ENCODE results near the gene CHRNA9. TPM values are rescaled to one million over a fixed set of nuclear protein-coding genes. Genes with fewer than 3 reads are reported as not detected.

Gene CHRNA9
- polyA plus RNA-seq, 2 of the 4 experiments (the other 2 are of a cell fraction), result 1.3 to 1.6 TPM

DNA sequence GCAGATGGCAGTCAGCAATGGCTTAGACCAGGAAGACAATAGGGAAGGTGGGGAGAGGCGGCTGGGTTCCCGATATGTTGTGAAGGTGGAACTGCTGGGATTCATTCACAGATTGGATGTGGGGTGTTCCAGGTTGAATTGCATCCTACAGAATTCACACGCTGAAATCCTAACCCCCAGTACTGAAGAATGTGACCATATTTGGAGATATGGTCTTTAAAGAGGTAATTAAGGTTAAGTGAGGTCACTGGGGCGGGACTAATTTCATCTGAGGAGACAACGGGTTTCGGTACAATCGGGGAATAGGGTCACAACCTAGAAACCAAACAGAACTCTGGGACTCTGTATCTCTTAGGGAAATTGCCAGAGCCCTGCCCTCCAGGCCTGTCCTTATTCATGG is 5.3 kb upstream of the CHRNA9 start:
- ATAC-seq (no peak), DNase-seq (ENCODE audit: low read depth in 1 of 2, low spot score in 1 of 2) (no peak), FAIRE-seq (no peak)
- POLR2A ChIA-PET, result no interaction called here
- Histone ChIP-seq H3K4me3 (no peak overlapping the region), H3K4me2 (no peak overlapping the region), H3K4me1 (peaks cover 54% of the 10 kb centered on the region), H3K27ac (peak overlapping the region in 1 of 2 experiments; percentile 71; a peak in 3 of 6 replicates), H3K9me3 (no peaks in the 10 kb centered on the region)
- CTCF ChIA-PET, result interaction anchor here (4.8 to 5.0 kb wide), 2 partner anchors 8 to 13 kb away, joined by 38 to 45 read pairs; partner anchors contain the start of gene CHRNA9
- no peak for TF ChIP-seq RARB (CRISPR knock-in tag; IDR thresholded peaks at IDR 0.05)
- TF ChIP-seq EHMT2 (IDR thresholded peaks at IDR 0.05; ENCODE audit: low read depth), result no peak
- no peak for TF ChIP-seq ELK1 (IDR thresholded peaks at IDR 0.05; ENCODE audit: low read depth, low read length)
- no peak for TF ChIP-seq BCL3 (IDR thresholded peaks at IDR 0.05)
- TF ChIP-seq GATA3 (IDR thresholded peaks at IDR 0.05; ENCODE audit: borderline replicate concordance), result no peak
- no peak for TF ChIP-seq NR3C1 (IDR thresholded peaks at IDR 0.05)
- no peak for TF ChIP-seq CHD4 (IDR thresholded peaks at IDR 0.05; ENCODE audit: borderline replicate concordance)
- TF ChIP-seq POLR2A (IDR thresholded peaks at IDR 0.05; ENCODE audit: low read length), result no peak
- TF ChIP-seq ZSCAN20 (CRISPR knock-in tag; IDR thresholded peaks at IDR 0.05), result no peak
- no peak for TF ChIP-seq CHD2 (IDR thresholded peaks at IDR 0.05; ENCODE audit: low read length, partially characterized antibody)
- no peak for TF ChIP-seq CBX8 (IDR thresholded peaks at IDR 0.05)
- no peak for TF ChIP-seq RNF2 (IDR thresholded peaks at IDR 0.05; ENCODE audit: borderline replicate concordance, low read depth)
- no peak for TF ChIP-seq CTCF (IDR thresholded peaks at IDR 0.05)
- TF ChIP-seq SMC3 (IDR thresholded peaks at IDR 0.05), result no peak
- TF ChIP-seq RCOR1 (IDR thresholded peaks at IDR 0.05; ENCODE audit: low read depth, low read length), result no peak
- WGBS (ENCODE audit: missing lambda C conversion rate), result 99% methylated on average over 7 of the region's 7 CpGs

- WGBS (ENCODE audit: missing lambda C conversion rate), result 86% methylated on average over 7 of the region's 7 CpGs
- no peak for TF ChIP-seq RNF2 (IDR thresholded peaks at IDR 0.05; ENCODE audit: borderline replicate concordance, low read depth)
- TF ChIP-seq MAZ (IDR thresholded peaks at IDR 0.05; ENCODE audit: borderline replicate concordance, low read depth, low read length), result no peak
- no peak for TF ChIP-seq PBX3 (IDR thresholded peaks at IDR 0.05)
- no peak for TF ChIP-seq FOXS1 (CRISPR knock-in tag; IDR thresholded peaks at IDR 0.05)
- TF ChIP-seq, protein P1, sequence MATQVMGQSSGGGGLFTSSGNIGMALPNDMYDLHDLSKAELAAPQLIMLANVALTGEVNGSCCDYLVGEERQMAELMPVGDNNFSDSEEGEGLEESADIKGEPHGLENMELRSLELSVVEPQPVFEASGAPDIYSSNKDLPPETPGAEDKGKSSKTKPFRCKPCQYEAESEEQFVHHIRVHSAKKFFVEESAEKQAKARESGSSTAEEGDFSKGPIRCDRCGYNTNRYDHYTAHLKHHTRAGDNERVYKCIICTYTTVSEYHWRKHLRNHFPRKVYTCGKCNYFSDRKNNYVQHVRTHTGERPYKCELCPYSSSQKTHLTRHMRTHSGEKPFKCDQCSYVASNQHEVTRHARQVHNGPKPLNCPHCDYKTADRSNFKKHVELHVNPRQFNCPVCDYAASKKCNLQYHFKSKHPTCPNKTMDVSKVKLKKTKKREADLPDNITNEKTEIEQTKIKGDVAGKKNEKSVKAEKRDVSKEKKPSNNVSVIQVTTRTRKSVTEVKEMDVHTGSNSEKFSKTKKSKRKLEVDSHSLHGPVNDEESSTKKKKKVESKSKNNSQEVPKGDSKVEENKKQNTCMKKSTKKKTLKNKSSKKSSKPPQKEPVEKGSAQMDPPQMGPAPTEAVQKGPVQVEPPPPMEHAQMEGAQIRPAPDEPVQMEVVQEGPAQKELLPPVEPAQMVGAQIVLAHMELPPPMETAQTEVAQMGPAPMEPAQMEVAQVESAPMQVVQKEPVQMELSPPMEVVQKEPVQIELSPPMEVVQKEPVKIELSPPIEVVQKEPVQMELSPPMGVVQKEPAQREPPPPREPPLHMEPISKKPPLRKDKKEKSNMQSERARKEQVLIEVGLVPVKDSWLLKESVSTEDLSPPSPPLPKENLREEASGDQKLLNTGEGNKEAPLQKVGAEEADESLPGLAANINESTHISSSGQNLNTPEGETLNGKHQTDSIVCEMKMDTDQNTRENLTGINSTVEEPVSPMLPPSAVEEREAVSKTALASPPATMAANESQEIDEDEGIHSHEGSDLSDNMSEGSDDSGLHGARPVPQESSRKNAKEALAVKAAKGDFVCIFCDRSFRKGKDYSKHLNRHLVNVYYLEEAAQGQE (IDR thresholded peaks at IDR 0.05), result no peak
- TF ChIP-seq JUNB (IDR thresholded peaks at IDR 0.05), result no peak
- no peak for TF ChIP-seq HOXB13 (CRISPR knock-in tag; IDR thresholded peaks at IDR 0.05; ENCODE audit: low read depth)
- TF ChIP-seq HMGXB4 (CRISPR knock-in tag; IDR thresholded peaks at IDR 0.05; ENCODE audit: borderline replicate concordance), result no peak
- TF ChIP-seq HEYL (CRISPR knock-in tag; IDR thresholded peaks at IDR 0.05), result no peak
- no peak for TF ChIP-seq CHD2 (IDR thresholded peaks at IDR 0.05; ENCODE audit: low read length, partially characterized antibody)
- TF ChIP-seq, protein P2, sequence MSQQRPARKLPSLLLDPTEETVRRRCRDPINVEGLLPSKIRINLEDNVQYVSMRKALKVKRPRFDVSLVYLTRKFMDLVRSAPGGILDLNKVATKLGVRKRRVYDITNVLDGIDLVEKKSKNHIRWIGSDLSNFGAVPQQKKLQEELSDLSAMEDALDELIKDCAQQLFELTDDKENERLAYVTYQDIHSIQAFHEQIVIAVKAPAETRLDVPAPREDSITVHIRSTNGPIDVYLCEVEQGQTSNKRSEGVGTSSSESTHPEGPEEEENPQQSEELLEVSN (IDR thresholded peaks at IDR 0.05; ENCODE audit: borderline replicate concordance, low read depth), result no peak
- no peak for TF ChIP-seq RAD21 (conservative IDR thresholded peaks at IDR 0.05 in 1 of 2, IDR thresholded peaks at IDR 0.05 in 1 of 2)
- no peak for TF ChIP-seq HOXA7 (CRISPR knock-in tag; IDR thresholded peaks at IDR 0.05)
- TF ChIP-seq KDM5A (IDR thresholded peaks at IDR 0.05), result no peak
Observed at GRCh38 chr4:40330536-40330935, 4.6 kb upstream of the CHRNA9 start.

More at GRCh38 chr4:40330536-40330935, 4.6 kb upstream of the CHRNA9 start:
- DNase-seq (ENCODE audit: low read depth in 1 of 2, low spot score in 1 of 2) (no peak), FAIRE-seq (no peak), ATAC-seq (no peak)
- no peak overlapping the region for H3K4me3 ChIP-seq
- H3K4me2 ChIP-seq, result no peak overlapping the region
- H3K27ac ChIP-seq, result peak overlapping the region; percentile 24 to 71; a peak in 4 of 6 replicates
- ChIA-PET CTCF (interaction anchor here (0.5 to 3.1 kb wide), 3 partner anchors 11 to 225 kb away, joined by 4 to 11 read pairs (median 4); no protein-coding TSS in a partner anchor), POLR2A (no interaction called here)
- H3K4me1 ChIP-seq, result peaks cover 57% of the 10 kb centered on the region
- H3K9me3 ChIP-seq, result no peaks in the 10 kb centered on the region
